CD14-positive monocyte (primary cell): ENCODE data around the gene ZBTB17. TPM values are rescaled to one million over a fixed set of nuclear protein-coding genes. Genes with fewer than 3 reads are reported as not detected.

Source experiments
- DNase-seq, 3 donors: peaks; one replicate each; pipeline ENCODE4 v3.0.0-alpha.2; 2011 to 2022
- H2AFZ ChIP-seq: 2 replicates; pipeline ENCODE4 v1.6.0; 2012; ENCODE audit warnings: mild to moderate bottlenecking, low read depth, low read length, inconsistent platforms; ENCODE audit not compliant: insufficient read depth, poor library complexity, severe bottlenecking
- H3K27ac ChIP-seq, 2 donors: 1 replicate in 1 of 2; 2 replicates in 1 of 2; pipeline ENCODE4 v1.5.1; 2012 to 2013; ENCODE audit warnings: low read length in 2 of 2, control low read depth in 1 of 2, inconsistent platforms in 1 of 2, low read depth in 1 of 2, mild to moderate bottlenecking in 1 of 2
- H3K27me3 ChIP-seq, 2 donors: one replicate each; pipeline versions ENCODE4 v1.6.0 to v1.6.1; 2011 to 2013; ENCODE audit warnings: low read length in 2 of 2; ENCODE audit not compliant: control insufficient read depth in 2 of 2, insufficient read depth in 2 of 2
- H3K36me3 ChIP-seq, 2 donors: replicated peaks in 1 of 2; 1 replicate in 1 of 2; 2 replicates in 1 of 2; pipeline versions ENCODE4 v1.5.1 to v1.6.1; 2012 to 2013; ENCODE audit warnings: low read length in 2 of 2, control low read depth in 1 of 2, inconsistent platforms in 1 of 2, mild to moderate bottlenecking in 1 of 2; ENCODE audit not compliant: insufficient read depth in 2 of 2, control insufficient read depth in 1 of 2
- H3K4me1 ChIP-seq, 2 donors: 1 replicate in 1 of 2; 2 replicates in 1 of 2; pipeline versions ENCODE4 v1.5.1 to v1.6.1; 2012 to 2013; ENCODE audit warnings: low read length in 2 of 2, control low read depth in 1 of 2, inconsistent platforms in 1 of 2, mild to moderate bottlenecking in 1 of 2, moderate library complexity in 1 of 2; ENCODE audit not compliant: insufficient read depth in 2 of 2, control insufficient read depth in 1 of 2
- H3K4me2 ChIP-seq: replicated peaks from 2 replicates; pipeline ENCODE3; 2012; ENCODE audit warnings: low read length, moderate library complexity, mild to moderate bottlenecking; ENCODE audit not compliant: poor library complexity, severe bottlenecking; ENCODE audit errors: extremely low read depth
- H3K4me3 ChIP-seq, 3 experiments: fragments of 200-600 bp in 1 of 3; sonication (generic) in 1 of 3; replicated peaks in 1 of 3; 1 replicate in 2 of 3; 2 replicates in 1 of 3; pipeline ENCODE4 v1.5.1; 2011 to 2013; ENCODE audit warnings: low read length in 3 of 3, mild to moderate bottlenecking in 3 of 3, control low read depth in 2 of 3, low read depth in 2 of 3, inconsistent platforms in 1 of 3, moderate library complexity in 1 of 3
- H3K79me2 ChIP-seq: 2 replicates; pipeline ENCODE4 v1.6.0; 2012; ENCODE audit warnings: mild to moderate bottlenecking, control low read depth, inconsistent platforms, low read length, moderate library complexity; ENCODE audit not compliant: insufficient read depth
- H3K9ac ChIP-seq: 2 replicates; pipeline ENCODE4 v1.6.0; 2017; ENCODE audit warnings: low read length, mild to moderate bottlenecking; ENCODE audit not compliant: insufficient read depth, poor library complexity, severe bottlenecking
- H3K9me3 ChIP-seq, 2 donors: replicated peaks in 1 of 2; 1 replicate in 1 of 2; 2 replicates in 1 of 2; pipeline versions ENCODE4 v1.5.1 to v1.6.1; 2012 to 2013; ENCODE audit warnings: low read length in 2 of 2, control low read depth in 1 of 2; ENCODE audit not compliant: control insufficient read depth in 1 of 2, insufficient read depth in 1 of 2
- H4K20me1 ChIP-seq: 2 replicates; pipeline ENCODE4 v1.6.0; 2012; ENCODE audit warnings: mild to moderate bottlenecking, low read length, control low read depth, moderate library complexity; ENCODE audit not compliant: insufficient read depth
- H3K27ac Mint-ChIP-seq, 7 donors: one replicate each; pipeline ENCODE4 v1.8.0; 2020; ENCODE audit warnings: mild to moderate bottlenecking in 7 of 7, mixed read lengths in 7 of 7, moderate library complexity in 6 of 7, inconsistent platforms in 2 of 7
- H3K27me3 Mint-ChIP-seq, 3 donors: one replicate each; pipeline ENCODE4 v1.8.0; 2021 to 2022; ENCODE audit warnings: low read depth in 3 of 3, mild to moderate bottlenecking in 3 of 3, mixed read lengths in 3 of 3, moderate library complexity in 3 of 3, inconsistent platforms in 1 of 3
- H3K36me3 Mint-ChIP-seq, 2 donors: one replicate each; pipeline ENCODE4 v1.8.0; 2020; ENCODE audit warnings: mixed read lengths in 2 of 2, inconsistent platforms in 1 of 2, mild to moderate bottlenecking in 1 of 2
- H3K4me1 Mint-ChIP-seq: one replicate; pipeline ENCODE4 v1.8.0; 2020; ENCODE audit warnings: mild to moderate bottlenecking, mixed read lengths
- H3K4me3 Mint-ChIP-seq, 2 donors: one replicate each; pipeline ENCODE4 v1.8.0; 2020; ENCODE audit warnings: mild to moderate bottlenecking in 2 of 2, mixed read lengths in 2 of 2, moderate library complexity in 1 of 2
- H3K9me3 Mint-ChIP-seq, 7 donors: one replicate each; pipeline ENCODE4 v1.8.0; 2020 to 2022; ENCODE audit warnings: mixed read lengths in 7 of 7, mild to moderate bottlenecking in 6 of 7, moderate library complexity in 6 of 7, inconsistent platforms in 2 of 7
- WGBS: methylation state at CpG from one replicate; pipeline ENCODE4 v1.1.5; 2013; ENCODE audit warnings: missing lambda C conversion rate; ENCODE audit not compliant: insufficient coverage; 5-methylcytosine and 5-hydroxymethylcytosine counted together
- intact Hi-C, 2 donors: fragments of 100-400 bp; cut with micrococcal nuclease; formaldehyde crosslinking; loops; one replicate each; pipeline versions ENCODE4 v1.15.0 to v1.15.1; 2023
- polyA plus RNA-seq, 3 donors: library from polyadenylated mRNA; depleted of rRNA in 1 of 3; unstranded in 2 of 3; stranded (reverse) in 1 of 3; fragments of 300-500 nt in 2 of 3; fragments of >200 nt in 1 of 3; fragmentation: Illumina TruSeq in 2 of 3; gene quantifications; 1 replicate in 2 of 3; 2 replicates in 1 of 3; pipeline ENCODE4 v1.2.3, GENCODE V29; 2012 to 2021
- TF ChIP-seq, protein P1 (sequence below): fragments of 200-600 bp; IDR thresholded peaks from one replicate; pipeline ENCODE4 v1.8.0; 2022; ENCODE audit warnings: antibody characterized with exemption, mild to moderate bottlenecking

Gene ZBTB17
- polyA plus RNA-seq, 3 donors, result 2.8 to 93.3 (median 7.6) TPM

DNA sequence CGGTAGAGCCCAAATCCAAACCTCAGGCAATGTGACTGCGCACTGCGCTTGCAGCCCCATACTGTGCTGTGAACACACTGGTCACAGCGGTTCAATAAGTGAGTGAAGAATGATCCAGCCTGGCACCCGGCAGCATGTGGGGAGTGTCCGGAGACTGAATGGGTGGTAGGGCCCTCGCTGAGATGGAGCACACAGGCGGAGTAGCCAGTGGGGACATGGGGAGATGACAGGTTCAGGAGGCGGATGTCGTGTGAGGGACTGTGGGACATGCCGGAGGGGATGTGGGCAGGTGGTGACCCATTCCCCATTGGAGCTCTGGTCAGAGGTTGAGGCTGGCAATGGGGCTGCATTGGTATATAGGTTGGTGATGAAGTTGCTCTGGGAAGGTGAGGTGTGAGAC is 33.8 kb upstream of the ZBTB17 start:
- Mint-ChIP-seq H3K4me1 (peaks cover 9% of the 10 kb centered on the region), H3K36me3 (no peaks in the 10 kb centered on the region), H3K4me3 (no peak overlapping the region), H3K27ac (peak overlapping the region in 1 of 7 donors; percentile 4), H3K27me3 (peaks cover 6 to 11% (median 9%) of the 10 kb centered on the region in 3 donors), H3K9me3 (no peaks in the 10 kb centered on the region)
- DNase-seq, result no peak
- no peak overlapping the region for H3K9ac ChIP-seq
- TF ChIP-seq, protein P1, sequence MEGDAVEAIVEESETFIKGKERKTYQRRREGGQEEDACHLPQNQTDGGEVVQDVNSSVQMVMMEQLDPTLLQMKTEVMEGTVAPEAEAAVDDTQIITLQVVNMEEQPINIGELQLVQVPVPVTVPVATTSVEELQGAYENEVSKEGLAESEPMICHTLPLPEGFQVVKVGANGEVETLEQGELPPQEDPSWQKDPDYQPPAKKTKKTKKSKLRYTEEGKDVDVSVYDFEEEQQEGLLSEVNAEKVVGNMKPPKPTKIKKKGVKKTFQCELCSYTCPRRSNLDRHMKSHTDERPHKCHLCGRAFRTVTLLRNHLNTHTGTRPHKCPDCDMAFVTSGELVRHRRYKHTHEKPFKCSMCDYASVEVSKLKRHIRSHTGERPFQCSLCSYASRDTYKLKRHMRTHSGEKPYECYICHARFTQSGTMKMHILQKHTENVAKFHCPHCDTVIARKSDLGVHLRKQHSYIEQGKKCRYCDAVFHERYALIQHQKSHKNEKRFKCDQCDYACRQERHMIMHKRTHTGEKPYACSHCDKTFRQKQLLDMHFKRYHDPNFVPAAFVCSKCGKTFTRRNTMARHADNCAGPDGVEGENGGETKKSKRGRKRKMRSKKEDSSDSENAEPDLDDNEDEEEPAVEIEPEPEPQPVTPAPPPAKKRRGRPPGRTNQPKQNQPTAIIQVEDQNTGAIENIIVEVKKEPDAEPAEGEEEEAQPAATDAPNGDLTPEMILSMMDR, result no peak
- H3K36me3 ChIP-seq, result no peaks in the 10 kb centered on the region
- H3K4me1 ChIP-seq, result peaks cover 13 to 15% of the 10 kb centered on the region in 2 donors
- no peak overlapping the region for H3K4me2 ChIP-seq
- no peaks in the 10 kb centered on the region for H3K79me2 ChIP-seq
- H3K4me3 ChIP-seq, result no peak overlapping the region
- no peaks in the 10 kb centered on the region for H4K20me1 ChIP-seq
- intact Hi-C loops, result loop anchor here (2.0 to 10.0 kb wide), 3 partner anchors 23 to 175 kb away; no protein-coding TSS in a partner anchor
- WGBS, result 94% methylated on average over 11 of the region's 11 CpGs
- H2AFZ ChIP-seq, result no peak overlapping the region
- no peaks in the 10 kb centered on the region for H3K27me3 ChIP-seq
- H3K27ac ChIP-seq, result no peak overlapping the region
- no peaks in the 10 kb centered on the region for H3K9me3 ChIP-seq

DNA sequence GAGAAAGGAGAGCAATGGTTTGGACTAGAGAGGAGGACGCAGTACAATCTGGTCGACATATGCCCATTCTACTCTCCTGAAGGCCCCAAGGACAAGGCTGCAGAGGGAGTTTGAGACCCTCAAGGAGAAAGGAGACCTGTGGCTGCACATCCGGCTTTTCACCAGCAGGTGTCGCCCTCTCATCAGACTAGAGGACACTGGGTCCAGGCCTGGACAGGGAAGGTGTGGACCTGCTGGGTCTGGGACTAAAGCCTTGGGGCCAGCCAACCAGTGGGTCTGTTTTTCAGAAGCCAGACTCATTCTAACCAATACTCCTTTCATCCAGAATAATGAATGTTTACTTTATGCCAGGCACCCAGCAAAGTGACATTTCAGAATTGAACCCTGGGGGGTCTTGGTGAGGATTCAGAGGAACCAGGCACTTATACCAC is 33.1 kb upstream of the ZBTB17 start:
- H3K4me3 ChIP-seq, result no peak overlapping the region
- no peaks in the 10 kb centered on the region for H3K79me2 ChIP-seq
- Mint-ChIP-seq H3K9me3 (no peaks in the 10 kb centered on the region), H3K27me3 (peaks cover 6 to 11% (median 6%) of the 10 kb centered on the region in 3 donors), H3K36me3 (no peaks in the 10 kb centered on the region), H3K4me3 (no peak overlapping the region), H3K4me1 (peaks cover 9% of the 10 kb centered on the region), H3K27ac (no peak overlapping the region)
- H3K27me3 ChIP-seq, result no peaks in the 10 kb centered on the region
- WGBS, result 7% methylated on average over 3 of the region's 4 CpGs
- intact Hi-C loops, result loop anchor here (2.0 to 10.0 kb wide), 3 partner anchors 24 to 176 kb away; no protein-coding TSS in a partner anchor
- no peaks in the 10 kb centered on the region for H3K9me3 ChIP-seq
- no peaks in the 10 kb centered on the region for H3K36me3 ChIP-seq
- no peak overlapping the region for H3K4me2 ChIP-seq
- H4K20me1 ChIP-seq, result no peaks in the 10 kb centered on the region
- H3K9ac ChIP-seq, result no peak overlapping the region
- no peak overlapping the region for H3K27ac ChIP-seq
- DNase-seq, result peak; percentile 49 to 70 (median 65)
- TF ChIP-seq, protein P1, result peak; percentile 99
- peaks cover 13 to 15% of the 10 kb centered on the region in 2 donors for H3K4me1 ChIP-seq
- H2AFZ ChIP-seq, result no peak overlapping the region
